Body of pancreas (tissue), 4 donors: ENCODE data around the gene PIK3R5.

Experiments used
- POLR2A ChIP-seq, 3 donors: fragments of 450-650 bp; IDR thresholded peaks; one replicate each; pipeline ENCODE4 v1.6.1; 2016; ENCODE audit warnings: antibody characterized with exemption in 3 of 3, mild to moderate bottlenecking in 2 of 3
- TF ChIP-seq, protein P1 (sequence below), 7 experiments: fragments of 450-650 bp in 4 of 7; fragments of 200-600 bp in 3 of 7; sonication (generic) in 3 of 7; IDR thresholded peaks; one replicate each; pipeline ENCODE4 v1.5.1; 2016 to 2019; ENCODE audit warnings: antibody characterized with exemption in 7 of 7

DNA sequence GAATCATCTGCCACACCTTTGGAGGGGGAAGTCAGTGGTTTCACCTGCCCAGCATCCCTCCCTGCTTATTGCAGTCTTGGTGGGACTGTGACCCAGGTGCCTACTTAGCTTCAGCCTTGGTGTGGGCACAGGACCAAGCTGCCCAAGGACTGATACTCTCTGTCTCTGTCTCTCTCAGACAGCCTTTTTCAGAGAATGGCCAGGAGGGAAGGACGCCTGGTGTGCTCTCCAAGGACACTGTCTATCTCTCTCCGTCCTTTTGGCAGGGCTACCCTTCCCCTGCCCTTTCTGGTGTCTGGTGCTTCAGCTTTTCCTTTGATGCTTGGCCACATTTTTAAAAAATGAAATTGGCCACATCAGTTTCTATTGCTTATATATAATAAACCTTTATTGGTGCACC, 117.6 kb downstream of the PIK3R5 start:
- TF ChIP-seq, protein P1, sequence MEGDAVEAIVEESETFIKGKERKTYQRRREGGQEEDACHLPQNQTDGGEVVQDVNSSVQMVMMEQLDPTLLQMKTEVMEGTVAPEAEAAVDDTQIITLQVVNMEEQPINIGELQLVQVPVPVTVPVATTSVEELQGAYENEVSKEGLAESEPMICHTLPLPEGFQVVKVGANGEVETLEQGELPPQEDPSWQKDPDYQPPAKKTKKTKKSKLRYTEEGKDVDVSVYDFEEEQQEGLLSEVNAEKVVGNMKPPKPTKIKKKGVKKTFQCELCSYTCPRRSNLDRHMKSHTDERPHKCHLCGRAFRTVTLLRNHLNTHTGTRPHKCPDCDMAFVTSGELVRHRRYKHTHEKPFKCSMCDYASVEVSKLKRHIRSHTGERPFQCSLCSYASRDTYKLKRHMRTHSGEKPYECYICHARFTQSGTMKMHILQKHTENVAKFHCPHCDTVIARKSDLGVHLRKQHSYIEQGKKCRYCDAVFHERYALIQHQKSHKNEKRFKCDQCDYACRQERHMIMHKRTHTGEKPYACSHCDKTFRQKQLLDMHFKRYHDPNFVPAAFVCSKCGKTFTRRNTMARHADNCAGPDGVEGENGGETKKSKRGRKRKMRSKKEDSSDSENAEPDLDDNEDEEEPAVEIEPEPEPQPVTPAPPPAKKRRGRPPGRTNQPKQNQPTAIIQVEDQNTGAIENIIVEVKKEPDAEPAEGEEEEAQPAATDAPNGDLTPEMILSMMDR (IDR thresholded peaks at IDR 0.05), result no peak
- no peak for TF ChIP-seq POLR2A (IDR thresholded peaks at IDR 0.05)
